Measurements from ENCODE around the gene SLC31A1. TPM values are rescaled to one million over a fixed set of nuclear protein-coding genes. Genes with fewer than 3 reads are reported as not detected.
A peak's percentile ranks its signal among the peaks of the same experiment; 100 is the strongest.

The SLC31A1 gene
- total and polyA plus RNA-seq, 2 of the 13 experiments (the other 11 are each of a cell fraction or from before 2014, with no cell fraction given): 62.9 to 70.0 TPM

DNA sequence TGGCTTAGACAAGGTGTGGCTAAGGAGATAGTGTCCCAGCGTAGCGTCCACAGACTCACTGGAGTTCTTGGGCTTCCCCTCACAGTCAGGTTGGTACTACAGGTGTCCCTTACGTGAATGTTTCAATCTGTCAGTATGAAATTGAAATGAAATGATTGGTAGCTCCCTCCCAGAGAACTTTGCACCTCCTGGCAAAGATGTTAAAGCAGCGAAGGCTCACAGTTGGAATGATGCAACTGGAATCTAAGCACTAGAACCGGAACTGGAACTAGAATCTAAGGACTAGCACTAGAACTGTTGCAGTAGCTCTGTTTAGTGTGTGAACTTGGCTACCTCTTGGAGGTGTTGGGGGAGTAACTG, 1.1 kb downstream of the SLC31A1 start (continued):
- TF ChIP-seq ZNF574 (CRISPR knock-in tag; IDR thresholded peaks at IDR 0.05) (0 out of 2 replicates have a peak, but pooled peaks have one; percentile 51), ZNF431 (CRISPR knock-in tag; IDR thresholded peaks at IDR 0.05; ENCODE audit: borderline replicate concordance, low read depth) (no peak), TARDBP (CRISPR knock-in tag; IDR thresholded peaks at IDR 0.05) (no peak), ZNF18 (CRISPR knock-in tag; IDR thresholded peaks at IDR 0.05; ENCODE audit: insufficient replicate concordance) (no peak), YEATS4 (CRISPR knock-in tag; IDR thresholded peaks at IDR 0.05; ENCODE audit: borderline replicate concordance) (peak; percentile 11; the same call in 1 of the 2 replicates), KDM5A (IDR thresholded peaks at IDR 0.05; ENCODE audit: borderline replicate concordance, low read length) (no peak), PPARG (CRISPR knock-in tag; conservative IDR thresholded peaks at IDR 0.05) (peak; percentile 30; the same call in 1 of the 2 replicates), ZNF350 (CRISPR knock-in tag; IDR thresholded peaks at IDR 0.05; ENCODE audit: borderline replicate concordance, low read depth) (no peak), ZNF784 (CRISPR knock-in tag; IDR thresholded peaks at IDR 0.05; ENCODE audit: borderline replicate concordance) (0 out of 2 replicates have a peak, but pooled peaks have one; percentile 10), FOXK1 (CRISPR knock-in tag; IDR thresholded peaks at IDR 0.05; ENCODE audit: borderline replicate concordance, low read depth) (peak; percentile 24; the same call in 1 of the 2 replicates), ZMYM4 (CRISPR knock-in tag; IDR thresholded peaks at IDR 0.05) (peak; percentile 38; the same call in 1 of the 2 replicates), ZNF160 (CRISPR knock-in tag; IDR thresholded peaks at IDR 0.05) (no peak), ZNF570 (CRISPR knock-in tag; IDR thresholded peaks at IDR 0.05; ENCODE audit: borderline replicate concordance) (no peak), ZFP37 (CRISPR knock-in tag; IDR thresholded peaks at IDR 0.05; ENCODE audit: borderline replicate concordance) (no peak), HDAC2 (CRISPR knock-in tag; IDR thresholded peaks at IDR 0.05) (peak; percentile 47), SIN3A (IDR thresholded peaks at IDR 0.05; ENCODE audit: borderline replicate concordance, low read depth, low read length) (peak; percentile 59; the same call in 1 of the 2 replicates), PRDM15 (CRISPR knock-in tag; IDR thresholded peaks at IDR 0.05) (peak; percentile 82), CREM (IDR thresholded peaks at IDR 0.05) (0 out of 2 replicates have a peak, but pooled peaks have one; percentile 12), CREM (CRISPR knock-in tag; IDR thresholded peaks at IDR 0.05) (no peak), ASH2L (IDR thresholded peaks at IDR 0.05; ENCODE audit: insufficient read length, low read depth, low read length) (no peak), KLF9 (CRISPR knock-in tag; IDR thresholded peaks at IDR 0.05; ENCODE audit: low read depth) (no peak), MBD4 (IDR thresholded peaks at IDR 0.05; ENCODE audit: borderline replicate concordance, low read length) (no peak)

All from HepG2 (cell line).